ENCODE results near the gene METTL26.

Gene METTL26

DNA sequence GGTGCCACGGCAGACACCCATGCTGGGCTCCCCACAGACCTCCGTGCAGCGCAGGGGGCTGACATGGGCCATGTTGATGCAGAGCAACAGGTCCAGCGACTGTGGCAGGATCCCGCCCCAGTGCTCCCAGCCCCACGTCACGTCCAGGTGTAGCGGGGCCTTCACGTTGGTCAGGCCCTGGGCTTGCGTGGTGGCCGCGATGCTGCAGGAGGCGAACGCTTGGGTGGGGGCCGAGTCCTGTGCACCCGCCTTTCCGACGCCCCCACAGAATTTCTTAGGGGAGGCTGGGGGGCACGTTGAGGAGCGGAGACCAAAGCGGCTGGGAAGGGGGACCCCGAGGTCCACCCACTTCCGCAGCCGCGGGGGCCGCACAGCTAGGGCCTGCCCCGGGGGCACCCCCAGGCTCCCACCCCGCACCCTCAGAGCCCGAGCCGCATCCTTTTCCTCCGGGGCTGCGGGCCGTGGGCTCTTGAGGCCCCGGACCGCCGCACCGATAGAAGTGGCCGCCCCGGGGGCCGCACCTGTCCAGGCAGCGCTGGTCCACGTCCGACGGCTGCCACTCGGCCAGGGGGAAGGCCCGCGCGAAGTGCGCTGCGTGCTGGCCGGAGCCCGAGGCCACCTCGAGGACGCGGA, 416 bp downstream of the METTL26 start:
- H3K4me2 ChIP-seq (ENCODE audit: low read depth, low read length, poor library complexity, severe bottlenecking): peak overlapping the region; percentile 76
- peak overlapping the region; percentile 8; the same call in 1 of the 2 replicates for H3K27ac ChIP-seq (ENCODE audit: low read depth, low read length)
- peaks cover 17% of the 10 kb centered on the region for H3F3A ChIP-seq (ENCODE audit: insufficient read depth)
- TF ChIP-seq, protein P1, sequence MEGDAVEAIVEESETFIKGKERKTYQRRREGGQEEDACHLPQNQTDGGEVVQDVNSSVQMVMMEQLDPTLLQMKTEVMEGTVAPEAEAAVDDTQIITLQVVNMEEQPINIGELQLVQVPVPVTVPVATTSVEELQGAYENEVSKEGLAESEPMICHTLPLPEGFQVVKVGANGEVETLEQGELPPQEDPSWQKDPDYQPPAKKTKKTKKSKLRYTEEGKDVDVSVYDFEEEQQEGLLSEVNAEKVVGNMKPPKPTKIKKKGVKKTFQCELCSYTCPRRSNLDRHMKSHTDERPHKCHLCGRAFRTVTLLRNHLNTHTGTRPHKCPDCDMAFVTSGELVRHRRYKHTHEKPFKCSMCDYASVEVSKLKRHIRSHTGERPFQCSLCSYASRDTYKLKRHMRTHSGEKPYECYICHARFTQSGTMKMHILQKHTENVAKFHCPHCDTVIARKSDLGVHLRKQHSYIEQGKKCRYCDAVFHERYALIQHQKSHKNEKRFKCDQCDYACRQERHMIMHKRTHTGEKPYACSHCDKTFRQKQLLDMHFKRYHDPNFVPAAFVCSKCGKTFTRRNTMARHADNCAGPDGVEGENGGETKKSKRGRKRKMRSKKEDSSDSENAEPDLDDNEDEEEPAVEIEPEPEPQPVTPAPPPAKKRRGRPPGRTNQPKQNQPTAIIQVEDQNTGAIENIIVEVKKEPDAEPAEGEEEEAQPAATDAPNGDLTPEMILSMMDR (IDR thresholded peaks at IDR 0.05; ENCODE audit: insufficient read depth, low read length, poor library complexity, severe bottlenecking): no peak
- no peak for TF ChIP-seq EZH2phosphoT487 (conservative IDR thresholded peaks at IDR 0.05; ENCODE audit: low read length)
- no peaks in the 10 kb centered on the region for H4K20me1 ChIP-seq (ENCODE audit: low read depth, low read length)
- peak overlapping the region; percentile 49 for H2AFZ ChIP-seq (ENCODE audit: low read depth, low read length, severe bottlenecking)
- H3K79me2 ChIP-seq (ENCODE audit: insufficient read depth, low read length): no peaks in the 10 kb centered on the region
- peak overlapping the region; percentile 59 for H3K4me3 ChIP-seq (ENCODE audit: insufficient read depth, low read length, poor library complexity, severe bottlenecking)
- H3K9ac ChIP-seq (ENCODE audit: low read length): peak overlapping the region; percentile 87
- no peaks in the 10 kb centered on the region for H3K9me3 ChIP-seq (ENCODE audit: insufficient read depth, low read length)
- H3K36me3 ChIP-seq (ENCODE audit: low read length): no peaks in the 10 kb centered on the region
- H3K9me2 ChIP-seq (replicated peaks; ENCODE audit: insufficient read depth, low read length): no peaks in the 10 kb centered on the region
- no peaks in the 10 kb centered on the region for H3K27me3 ChIP-seq (ENCODE audit: low read length)

DNA sequence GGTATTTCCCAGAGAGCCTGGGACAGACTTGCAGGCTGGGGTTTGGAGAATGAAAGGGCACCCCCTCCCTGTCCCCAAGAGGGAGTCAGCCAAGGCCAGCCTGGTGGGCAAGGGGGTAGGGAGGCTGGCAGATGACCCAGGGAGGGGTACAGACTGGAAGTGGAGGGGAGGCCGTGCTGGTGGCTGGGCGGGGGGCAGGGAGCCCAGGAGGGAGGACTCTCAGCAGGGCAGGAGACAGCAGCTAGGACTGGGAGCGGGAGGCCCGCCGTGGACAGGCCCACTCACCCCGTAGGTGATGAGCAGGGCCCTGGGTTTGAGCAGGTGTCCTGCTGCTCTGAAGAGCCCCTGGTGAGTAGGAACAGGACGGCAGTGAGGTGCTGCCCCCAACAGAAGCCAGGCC, 1.1 kb downstream of the METTL26 start:
- no peak overlapping the region for H3K4me3 ChIP-seq (ENCODE audit: insufficient read depth, low read length, poor library complexity, severe bottlenecking)
- H4K20me1 ChIP-seq (ENCODE audit: low read depth, low read length): no peaks in the 10 kb centered on the region
- peak overlapping the region; percentile 87 for H3K9ac ChIP-seq (ENCODE audit: low read length)
- TF ChIP-seq EZH2phosphoT487 (conservative IDR thresholded peaks at IDR 0.05; ENCODE audit: low read length): no peak
- TF ChIP-seq, protein P1 (IDR thresholded peaks at IDR 0.05; ENCODE audit: insufficient read depth, low read length, poor library complexity, severe bottlenecking): no peak
- no peak overlapping the region for H2AFZ ChIP-seq (ENCODE audit: low read depth, low read length, severe bottlenecking)
- no peaks in the 10 kb centered on the region for H3K9me3 ChIP-seq (ENCODE audit: insufficient read depth, low read length)
- H3K4me2 ChIP-seq (ENCODE audit: low read depth, low read length, poor library complexity, severe bottlenecking): peak overlapping the region; percentile 76
- no peaks in the 10 kb centered on the region for H3K9me2 ChIP-seq (replicated peaks; ENCODE audit: insufficient read depth, low read length)
- H3F3A ChIP-seq (ENCODE audit: insufficient read depth): peaks cover 11% of the 10 kb centered on the region
- H3K27ac ChIP-seq (ENCODE audit: low read depth, low read length): no peak overlapping the region
- no peaks in the 10 kb centered on the region for H3K27me3 ChIP-seq (ENCODE audit: low read length)
- H3K79me2 ChIP-seq (ENCODE audit: insufficient read depth, low read length): no peaks in the 10 kb centered on the region
- H3K36me3 ChIP-seq (ENCODE audit: low read length): no peaks in the 10 kb centered on the region

DNA sequence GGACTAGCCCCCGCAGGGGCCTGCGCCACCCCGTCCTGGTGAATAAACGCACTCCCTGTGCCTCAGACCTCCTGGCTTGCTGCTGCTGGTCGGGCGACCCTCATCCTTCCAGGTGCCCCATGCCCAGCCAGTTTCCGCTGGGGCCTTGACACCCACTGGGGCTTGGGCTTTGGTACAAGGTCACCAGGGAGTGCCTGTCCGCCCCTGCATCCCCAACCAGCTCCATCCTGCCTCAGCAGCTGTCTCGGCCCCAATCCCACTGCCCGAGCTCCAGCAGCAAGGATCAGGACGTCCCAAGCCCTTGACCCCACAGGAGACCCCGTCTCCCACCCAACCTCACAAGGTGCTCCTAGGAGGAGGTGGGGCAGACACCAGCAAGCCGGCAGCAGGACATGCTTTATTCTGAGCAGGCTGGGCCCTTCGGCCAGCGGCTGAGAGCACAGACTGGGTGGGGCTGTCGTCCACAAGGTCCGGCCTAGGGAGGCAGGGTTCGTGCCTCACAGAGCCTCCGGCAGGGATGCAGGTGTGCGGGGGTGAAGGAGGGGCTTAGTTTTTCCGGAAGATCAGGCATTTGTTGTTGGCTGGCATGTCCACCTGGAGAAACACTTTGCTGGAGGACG, 1.9 kb downstream of the METTL26 start:
- Histone ChIP-seq H3K36me3 (ENCODE audit: low read length) (no peaks in the 10 kb centered on the region), H3K27me3 (ENCODE audit: low read length) (no peaks in the 10 kb centered on the region), H3K9me2 (replicated peaks; ENCODE audit: insufficient read depth, low read length) (no peaks in the 10 kb centered on the region), H3K27ac (ENCODE audit: low read depth, low read length) (no peak overlapping the region), H3K9ac (ENCODE audit: low read length) (no peak overlapping the region), H3K79me2 (ENCODE audit: insufficient read depth, low read length) (no peaks in the 10 kb centered on the region), H3K4me3 (ENCODE audit: insufficient read depth, low read length, poor library complexity, severe bottlenecking) (no peak overlapping the region), H2AFZ (ENCODE audit: low read depth, low read length, severe bottlenecking) (no peak overlapping the region), H3K4me2 (ENCODE audit: low read depth, low read length, poor library complexity, severe bottlenecking) (no peak overlapping the region), H3K9me3 (ENCODE audit: insufficient read depth, low read length) (no peaks in the 10 kb centered on the region), H4K20me1 (ENCODE audit: low read depth, low read length) (no peaks in the 10 kb centered on the region), H3F3A (ENCODE audit: insufficient read depth) (peaks cover 5% of the 10 kb centered on the region)
- TF ChIP-seq, protein P1 (IDR thresholded peaks at IDR 0.05; ENCODE audit: insufficient read depth, low read length, poor library complexity, severe bottlenecking): no peak
- TF ChIP-seq EZH2phosphoT487 (conservative IDR thresholded peaks at IDR 0.05; ENCODE audit: low read length): no peak
